Measurements from ENCODE around the gene APOM. TPM values are rescaled to one million over a fixed set of nuclear protein-coding genes. Genes with fewer than 3 reads are reported as not detected.

Gene APOM
- total and polyA plus RNA-seq, 4 donors: 89.8 to 587 (median 173) TPM

DNA sequence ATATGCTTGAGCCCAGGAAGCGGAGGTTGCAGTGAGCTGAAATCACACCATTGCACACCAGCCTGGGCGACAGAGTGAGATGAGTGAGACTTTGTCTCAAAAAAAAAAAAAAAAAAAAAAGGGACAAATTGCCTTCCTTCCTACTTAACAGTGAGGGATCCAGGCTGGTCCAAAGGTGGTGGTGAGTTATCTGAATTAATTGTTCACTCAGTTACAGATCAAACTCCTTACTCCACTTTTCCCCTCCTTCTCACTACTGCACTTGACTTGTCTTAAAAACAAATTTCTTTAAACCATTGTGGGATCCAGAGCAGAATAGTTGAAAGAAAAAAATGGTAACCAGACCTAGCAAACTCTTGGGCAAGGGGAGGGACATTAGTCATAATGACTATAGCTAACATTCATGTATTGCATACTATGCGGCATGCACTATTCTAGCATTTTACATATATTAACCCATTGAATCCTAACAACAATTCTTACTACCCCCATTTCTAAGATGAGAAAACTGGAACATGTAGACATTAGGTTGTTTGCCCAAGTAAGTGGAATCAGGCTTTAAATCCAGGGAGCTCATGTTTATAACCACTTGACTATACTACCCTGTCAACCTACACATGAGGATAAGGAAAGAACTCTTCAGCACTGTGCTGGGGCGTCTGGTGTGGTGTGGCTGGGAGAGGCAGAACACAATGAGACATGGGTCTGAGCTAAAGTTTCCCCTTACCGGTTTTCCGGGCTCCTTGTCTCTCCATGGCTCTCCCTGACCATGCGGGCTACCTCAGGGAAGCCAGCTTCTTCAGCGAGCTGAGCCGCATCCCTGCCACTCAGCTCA is 7.6 kb downstream of the APOM start:
- H3K9ac ChIP-seq (ENCODE audit: low read depth in 1 of 2, low read length in 2 of 2): no peak overlapping the region
- TF ChIP-seq RXRA (IDR thresholded peaks at IDR 0.05) (no peak), JUND (IDR thresholded peaks at IDR 0.05) (no peak), REST (IDR thresholded peaks at IDR 0.05) (no peak), TAF1 (conservative IDR thresholded peaks at IDR 0.05) (no peak), GABPA (IDR thresholded peaks at IDR 0.05 in 1 of 2, conservative IDR thresholded peaks at IDR 0.05 in 1 of 2) (no peak), HNF4A (conservative IDR thresholded peaks at IDR 0.05) (no peak), CTCF (IDR thresholded peaks at IDR 0.05; ENCODE audit: low read depth, low read length, missing input control) (no peak), EGR1 (IDR thresholded peaks at IDR 0.05; ENCODE audit: low read depth in 2 of 2) (no peak), MAX (IDR thresholded peaks at IDR 0.05) (no peak), RAD21 (IDR thresholded peaks at IDR 0.05) (no peak), FOXA2 (IDR thresholded peaks at IDR 0.05) (no peak), NR2F2 (IDR thresholded peaks at IDR 0.05) (no peak)
- TF ChIP-seq, protein P1, sequence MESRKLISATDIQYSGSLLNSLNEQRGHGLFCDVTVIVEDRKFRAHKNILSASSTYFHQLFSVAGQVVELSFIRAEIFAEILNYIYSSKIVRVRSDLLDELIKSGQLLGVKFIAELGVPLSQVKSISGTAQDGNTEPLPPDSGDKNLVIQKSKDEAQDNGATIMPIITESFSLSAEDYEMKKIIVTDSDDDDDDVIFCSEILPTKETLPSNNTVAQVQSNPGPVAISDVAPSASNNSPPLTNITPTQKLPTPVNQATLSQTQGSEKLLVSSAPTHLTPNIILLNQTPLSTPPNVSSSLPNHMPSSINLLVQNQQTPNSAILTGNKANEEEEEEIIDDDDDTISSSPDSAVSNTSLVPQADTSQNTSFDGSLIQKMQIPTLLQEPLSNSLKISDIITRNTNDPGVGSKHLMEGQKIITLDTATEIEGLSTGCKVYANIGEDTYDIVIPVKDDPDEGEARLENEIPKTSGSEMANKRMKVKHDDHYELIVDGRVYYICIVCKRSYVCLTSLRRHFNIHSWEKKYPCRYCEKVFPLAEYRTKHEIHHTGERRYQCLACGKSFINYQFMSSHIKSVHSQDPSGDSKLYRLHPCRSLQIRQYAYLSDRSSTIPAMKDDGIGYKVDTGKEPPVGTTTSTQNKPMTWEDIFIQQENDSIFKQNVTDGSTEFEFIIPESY (IDR thresholded peaks at IDR 0.05): no peak
- TF ChIP-seq, protein P2, sequence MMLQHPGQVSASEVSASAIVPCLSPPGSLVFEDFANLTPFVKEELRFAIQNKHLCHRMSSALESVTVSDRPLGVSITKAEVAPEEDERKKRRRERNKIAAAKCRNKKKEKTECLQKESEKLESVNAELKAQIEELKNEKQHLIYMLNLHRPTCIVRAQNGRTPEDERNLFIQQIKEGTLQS (IDR thresholded peaks at IDR 0.05): no peak
- H3K27ac ChIP-seq (ENCODE audit: low read depth in 1 of 2, low read length in 2 of 2): peak overlapping the region; percentile 94 to 96
- DNase-seq (ENCODE audit: low spot score): no peak
- peaks cover 2 to 14% (median 12%) of the 10 kb centered on the region in 4 donors for H3K36me3 ChIP-seq (ENCODE audit: control insufficient read depth in 4 of 4, insufficient read depth in 3 of 4, low read depth in 1 of 4, low read length in 3 of 4)
- peak overlapping the region in 1 of 3 donors; percentile 87 for H3K4me3 ChIP-seq (ENCODE audit: low read depth in 1 of 3, low read length in 3 of 3)
- 76% methylated on average over 9 of the region's 9 CpGs for WGBS
- no peaks in the 10 kb centered on the region for H3K9me3 ChIP-seq (ENCODE audit: control insufficient read depth in 4 of 4, low read length in 3 of 4)
- H3K27me3 ChIP-seq (ENCODE audit: control insufficient read depth in 4 of 4, insufficient read depth in 4 of 4, low read length in 3 of 4): no peaks in the 10 kb centered on the region
- H3K4me1 ChIP-seq (ENCODE audit: control insufficient read depth in 4 of 4, insufficient read depth in 4 of 4, low read length in 3 of 4): peaks cover 17 to 65% (median 52%) of the 10 kb centered on the region in 4 donors

All from liver (tissue), 9 donors.